ENCODE data around the gene EEPD1. TPM values are rescaled to one million over a fixed set of nuclear protein-coding genes. Genes with fewer than 3 reads are reported as not detected.
"Not testable (repeated sequence)": the region's sequence is repeated elsewhere in the genome, so short reads cannot be mapped to it uniquely, and the experiment has no call there.

EEPD1 gene
- total RNA-seq, 1 donor from 2014 or later: 9.6 TPM

DNA sequence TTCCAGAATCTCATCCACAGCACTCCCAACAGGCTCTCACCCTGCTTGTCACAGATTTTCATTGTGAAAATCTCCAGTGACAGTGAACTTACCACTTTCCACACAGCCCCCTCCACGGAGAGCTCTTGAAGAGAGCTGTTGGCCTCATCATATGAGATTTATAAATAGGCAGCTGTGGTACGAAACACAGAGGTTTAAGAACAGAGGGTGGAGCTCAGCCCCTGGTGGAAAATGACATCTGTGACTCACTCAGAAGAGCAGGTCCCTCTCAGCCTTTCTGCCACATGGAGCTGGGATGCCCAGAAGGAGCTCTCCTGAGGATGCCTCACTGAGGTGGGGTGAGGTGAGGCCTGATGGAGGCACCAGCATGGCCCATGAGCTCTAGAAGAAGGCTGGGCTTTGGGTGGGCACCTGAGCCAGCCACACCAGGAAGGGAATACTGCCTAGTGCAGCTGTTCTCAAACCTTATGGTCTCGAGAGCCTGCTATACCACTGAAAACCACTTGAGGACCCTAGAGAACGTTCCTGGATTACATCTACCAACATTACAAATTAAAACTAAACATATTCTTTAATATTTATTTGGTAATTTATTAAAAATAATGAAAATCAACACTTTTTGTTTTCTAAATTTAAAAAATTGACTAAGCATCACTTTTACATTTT, 25.8 kb upstream of the EEPD1 start:
- intact Hi-C loops (cut with micrococcal nuclease): no loop called here
- DNase-seq (no peak), ATAC-seq (peak; percentile 55)

DNA sequence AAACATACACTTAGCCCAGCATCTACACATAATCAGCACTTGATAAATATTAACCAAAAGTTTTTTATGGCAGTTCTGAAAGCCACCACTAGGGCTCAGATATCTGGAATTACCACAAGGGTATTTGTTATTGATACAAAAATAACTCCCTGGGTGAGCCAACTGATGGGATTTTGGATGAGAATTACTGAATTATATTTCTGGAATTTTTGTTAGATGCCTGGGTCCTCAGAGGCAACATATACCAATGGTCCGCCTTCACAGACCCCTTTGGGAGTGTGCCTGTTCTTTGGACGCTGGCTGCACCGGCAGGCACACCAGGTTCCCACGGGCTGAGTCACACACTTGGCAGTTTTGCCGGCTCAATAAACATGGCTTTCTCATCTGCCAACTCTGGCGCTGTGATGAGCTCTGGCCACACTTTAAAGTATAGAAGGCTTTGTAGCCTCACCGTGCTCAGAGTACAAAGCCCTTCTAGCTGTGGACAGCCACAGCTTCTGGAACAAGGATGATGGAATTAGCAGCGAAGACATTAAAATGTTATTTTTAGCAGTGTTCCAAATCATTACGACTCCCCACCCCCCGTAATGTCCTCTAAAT, 24.5 kb upstream of the EEPD1 start:
- intact Hi-C loops (cut with micrococcal nuclease): no loop called here
- DNase-seq: peak; percentile 83
- peak; percentile 87 for ATAC-seq

DNA sequence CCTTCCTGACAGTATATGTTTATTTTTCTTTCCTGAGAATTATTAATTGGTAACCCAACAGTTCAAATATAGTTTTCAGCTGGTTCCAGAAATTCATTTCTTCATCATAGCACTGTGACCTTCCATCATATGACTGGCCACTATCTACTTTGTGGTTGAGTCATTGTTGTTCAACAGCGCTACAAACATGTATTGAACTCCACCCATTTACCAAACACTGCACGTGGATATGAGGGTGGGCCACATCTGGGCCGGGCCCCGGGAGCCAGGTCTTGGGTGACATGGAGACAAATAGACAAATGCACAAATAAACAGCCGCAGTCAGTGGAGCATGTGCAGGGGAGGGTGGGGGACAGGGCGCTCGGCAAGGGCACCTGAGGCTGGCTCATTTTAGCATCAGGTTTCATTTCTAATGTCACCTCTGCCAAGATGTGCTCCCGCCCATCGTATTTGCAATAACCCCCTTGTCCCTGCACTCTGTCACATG, 24.0 kb upstream of the EEPD1 start:
- no peak for DNase-seq
- intact Hi-C loops (cut with micrococcal nuclease): no loop called here
- ATAC-seq: peak; percentile 43

DNA sequence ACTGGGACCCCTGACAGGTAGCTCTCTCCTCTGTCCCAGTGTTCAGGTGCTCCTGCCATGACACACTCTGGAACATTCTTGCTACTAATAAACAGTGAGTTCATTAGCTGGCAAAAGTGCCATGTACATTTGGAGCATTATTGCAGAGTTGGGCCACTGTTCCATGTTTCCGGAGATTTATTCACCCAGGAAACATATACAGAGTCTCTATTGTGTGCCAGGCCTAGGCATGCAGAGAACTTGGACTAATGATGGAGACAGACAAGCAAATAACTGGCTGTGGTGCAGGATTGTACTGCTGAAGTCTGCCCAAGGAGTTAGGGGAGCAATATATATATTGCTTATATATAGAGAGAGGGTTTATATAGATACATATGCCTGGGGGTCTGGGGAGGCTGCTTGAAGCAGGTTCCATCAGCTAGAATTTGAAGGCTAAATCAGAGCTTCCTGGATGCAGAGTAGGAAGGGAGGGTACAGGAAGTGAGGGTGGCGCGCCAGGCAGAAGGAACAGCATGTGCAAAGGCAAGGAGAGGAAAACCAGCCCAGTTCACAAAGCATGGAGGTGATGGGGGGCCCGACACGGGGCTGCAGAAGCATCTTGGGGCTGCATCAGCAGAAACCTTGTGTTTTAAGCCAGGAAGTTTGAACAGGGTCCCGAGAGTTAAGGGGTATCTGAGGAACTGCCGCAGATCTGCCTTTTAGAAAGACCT, 22.7 kb upstream of the EEPD1 start:
- no peak for ATAC-seq
- intact Hi-C loops (cut with micrococcal nuclease): no loop called here
- DNase-seq: no peak

DNA sequence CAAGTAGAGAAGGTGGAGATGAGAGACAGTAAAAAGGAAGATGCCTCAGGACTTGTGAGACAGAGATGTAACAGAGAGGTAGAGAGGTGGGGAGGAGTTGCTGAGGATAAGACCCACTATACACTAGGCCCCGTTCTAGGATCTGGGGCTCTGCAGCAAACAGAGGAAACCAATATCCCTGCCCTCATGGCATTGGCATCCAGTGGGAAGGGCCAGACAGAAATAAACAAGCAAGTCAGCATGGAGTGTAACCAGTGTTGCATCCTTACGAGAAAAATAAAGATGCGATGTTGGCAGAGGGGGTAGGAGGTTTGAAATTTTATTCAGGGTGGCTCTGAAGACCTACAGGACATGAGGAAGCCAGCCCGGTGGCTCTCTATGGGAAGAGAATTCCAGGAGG, 22.0 kb upstream of the EEPD1 start:
- DNase-seq: no peak
- intact Hi-C loops (cut with micrococcal nuclease): no loop called here
- peak; percentile 72 for ATAC-seq

DNA sequence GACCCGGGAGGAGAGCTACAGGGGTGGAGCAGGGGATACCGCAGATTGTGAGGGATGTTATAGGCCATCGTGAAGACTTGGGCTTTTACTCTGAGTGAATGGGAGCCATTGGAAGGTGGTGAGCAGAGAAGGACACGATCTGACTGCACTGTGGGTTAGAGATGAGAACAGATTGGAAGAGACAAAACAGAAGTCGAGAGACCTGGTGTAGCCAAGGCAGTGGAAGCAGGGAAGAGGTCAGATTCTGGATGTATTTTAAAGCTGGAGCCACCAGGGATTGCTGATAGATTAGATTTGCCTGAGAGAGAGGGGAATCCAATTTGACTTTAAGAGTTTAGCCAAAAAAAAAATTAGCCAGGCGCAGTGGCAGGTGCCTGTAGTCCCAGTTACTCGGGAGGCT, 21.6 kb upstream of the EEPD1 start:
- intact Hi-C loops (cut with micrococcal nuclease): no loop called here
- ATAC-seq: no peak
- no peak for DNase-seq

DNA sequence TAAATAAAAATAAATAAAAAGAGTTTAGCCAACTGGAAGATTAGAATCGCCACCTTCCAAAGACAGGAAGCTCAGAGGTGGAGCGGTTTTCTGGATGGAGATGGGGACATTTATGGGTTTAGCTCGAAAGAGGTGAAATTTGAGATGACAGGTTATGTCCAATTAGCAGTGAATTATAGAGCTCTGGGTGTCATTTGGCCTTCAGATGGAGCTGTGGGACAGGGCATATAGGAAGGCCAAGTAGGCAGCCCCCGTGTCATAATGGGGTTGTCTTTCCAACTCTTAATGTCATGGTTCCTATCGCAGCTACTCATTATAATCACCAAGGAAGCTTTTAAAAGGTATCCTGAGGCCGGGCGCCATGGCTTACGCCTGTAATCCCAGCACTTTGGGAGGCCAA, 21.0 kb upstream of the EEPD1 start:
- intact Hi-C loops (cut with micrococcal nuclease): no loop called here
- DNase-seq: no peak
- no peak for ATAC-seq

DNA sequence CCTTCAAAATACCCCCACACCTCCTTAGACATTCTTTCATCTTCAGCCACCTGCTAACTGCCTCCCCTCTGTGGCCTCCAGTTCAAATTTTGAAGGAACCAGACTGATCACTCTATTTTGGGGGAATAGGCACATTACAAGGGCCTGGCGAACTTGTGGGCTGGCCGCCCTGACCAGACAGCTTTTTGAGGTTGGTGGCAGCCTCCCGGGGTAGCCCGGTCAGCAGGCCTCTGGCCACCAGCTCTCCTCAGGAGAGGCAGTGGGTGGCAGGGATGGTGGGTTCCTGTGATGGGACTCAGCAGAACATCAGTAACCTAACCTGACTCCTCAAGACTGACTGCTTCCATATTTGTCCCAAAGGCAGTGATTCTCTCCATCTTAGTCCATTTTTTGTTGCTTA, 17.4 kb upstream of the EEPD1 start:
- no peak for ATAC-seq
- DNase-seq: no peak
- intact Hi-C loops (cut with micrococcal nuclease): no loop called here

DNA sequence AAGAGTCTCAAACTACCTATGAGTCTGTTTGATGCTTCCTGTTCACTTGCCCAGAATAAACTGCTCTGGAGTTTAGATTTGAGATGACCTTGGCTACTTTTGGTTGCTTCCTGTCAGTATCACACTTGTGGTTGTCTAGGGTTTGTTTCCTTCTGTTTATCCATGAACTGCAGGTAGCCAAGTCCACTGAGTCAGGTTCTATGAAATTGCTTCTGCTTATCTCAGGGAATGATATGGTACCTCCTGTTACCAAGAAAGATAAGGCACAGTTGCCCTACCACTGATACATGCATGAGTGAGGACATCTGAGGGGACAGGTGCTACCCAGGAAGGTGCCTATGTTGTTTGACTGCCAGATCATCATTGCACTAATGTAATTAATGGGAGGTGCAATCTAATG, 15.8 kb upstream of the EEPD1 start:
- ATAC-seq: peak; percentile 67
- intact Hi-C loops (cut with micrococcal nuclease): no loop called here
- DNase-seq: no peak

DNA sequence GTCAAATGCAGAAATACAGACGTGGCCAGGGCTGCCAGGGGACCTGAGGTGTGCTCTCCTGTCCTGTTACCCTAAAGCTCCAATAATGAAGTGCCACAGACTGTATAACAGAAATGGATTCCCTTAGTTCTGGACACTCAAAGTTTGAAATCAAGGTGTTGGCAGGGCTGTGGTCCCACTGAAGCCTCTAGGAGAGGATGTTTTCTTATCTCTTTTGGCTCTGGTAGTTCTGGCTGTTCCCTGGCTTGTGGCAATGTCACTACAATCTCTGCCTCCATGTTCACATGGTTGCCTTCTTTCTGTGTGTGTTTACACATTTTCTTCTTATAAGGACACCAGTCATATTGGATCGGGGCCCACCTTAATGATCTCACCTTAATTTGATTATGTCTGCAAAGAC, 15.3 kb upstream of the EEPD1 start:
- ATAC-seq (peak; percentile 76), DNase-seq (no peak)
- intact Hi-C loops (cut with micrococcal nuclease): no loop called here

DNA sequence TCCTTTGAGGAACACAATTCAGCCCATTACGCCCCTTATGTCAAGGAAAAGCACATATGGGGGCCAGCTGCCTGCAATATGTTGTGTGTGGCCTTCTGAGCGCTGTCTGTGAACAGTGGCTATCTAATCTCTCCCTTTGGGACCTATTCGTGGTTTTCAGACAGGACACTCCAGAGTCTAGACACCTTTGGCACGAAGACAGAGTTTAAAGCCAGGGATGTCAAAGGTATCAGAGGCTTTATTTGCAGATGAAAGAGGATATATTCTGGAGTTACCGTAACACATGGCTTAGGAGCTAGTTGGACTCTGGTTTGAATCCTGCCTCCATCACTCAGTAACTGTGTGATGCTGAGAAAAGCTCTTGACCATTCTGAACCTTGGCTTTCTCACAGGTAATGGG, 14.8 kb upstream of the EEPD1 start:
- ATAC-seq: no peak
- DNase-seq: no peak
- intact Hi-C loops (cut with micrococcal nuclease): no loop called here

DNA sequence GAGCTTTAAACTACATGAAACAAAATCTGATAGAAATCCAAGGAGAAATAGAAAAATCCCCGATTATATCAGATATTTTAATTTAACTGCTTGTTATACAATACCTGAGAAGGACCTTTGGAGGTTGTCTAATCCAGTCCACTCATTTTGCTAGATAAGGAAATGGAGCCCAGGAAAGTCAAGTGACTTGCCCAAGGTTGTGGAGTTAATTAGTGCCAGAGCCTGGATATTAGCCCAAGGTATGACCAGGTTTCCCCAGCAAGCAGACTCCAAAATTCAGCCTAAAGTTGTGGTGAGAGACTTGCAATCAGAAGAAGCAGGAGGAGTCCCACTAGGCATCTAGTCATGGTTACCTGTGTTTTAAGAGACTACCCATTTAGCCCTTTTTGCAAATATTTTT, 11.7 kb upstream of the EEPD1 start:
- DNase-seq: no peak
- ATAC-seq: no peak
- intact Hi-C loops (cut with micrococcal nuclease): no loop called here

DNA sequence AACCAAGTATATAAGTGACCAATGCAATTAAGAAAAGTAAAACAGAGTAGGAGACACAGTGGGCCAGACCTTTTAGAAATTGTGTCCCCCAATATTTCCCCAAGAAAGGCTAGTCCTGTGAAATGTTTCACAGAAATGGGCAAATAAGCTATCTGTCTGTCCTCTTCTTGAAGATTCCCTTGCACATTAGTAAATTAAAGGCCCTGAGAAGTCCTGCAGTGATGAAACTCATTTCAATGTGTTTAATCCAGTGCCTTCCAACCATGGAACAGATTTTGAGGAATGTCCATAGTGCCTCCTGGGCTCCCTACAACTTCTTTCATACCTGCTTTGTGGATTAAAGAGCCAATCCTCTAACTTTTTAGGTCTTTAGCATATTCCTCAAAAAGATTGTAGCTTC, 11.2 kb upstream of the EEPD1 start:
- ATAC-seq (no peak), DNase-seq (no peak)
- intact Hi-C loops (cut with micrococcal nuclease): no loop called here

DNA sequence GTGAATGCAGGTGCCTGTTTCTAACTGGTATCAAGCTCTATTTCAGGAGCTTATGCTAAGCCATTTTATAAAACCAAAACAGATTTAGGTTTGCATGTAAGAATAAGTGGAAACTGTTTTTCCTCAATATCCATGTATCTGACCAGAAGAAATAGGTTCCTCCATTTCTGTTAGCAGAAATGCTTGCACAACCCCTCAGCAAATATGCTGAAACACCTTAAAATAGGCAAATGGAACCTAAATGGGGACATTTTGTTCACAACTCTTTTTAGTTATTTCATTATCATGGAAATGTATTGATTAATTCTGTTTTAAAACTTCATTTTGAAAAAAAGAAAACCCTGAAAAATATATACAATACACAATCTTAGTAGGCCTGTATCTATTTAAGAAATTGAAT, 8.9 kb upstream of the EEPD1 start:
- ATAC-seq: no peak
- DNase-seq: no peak
- intact Hi-C loops (cut with micrococcal nuclease): no loop called here

DNA sequence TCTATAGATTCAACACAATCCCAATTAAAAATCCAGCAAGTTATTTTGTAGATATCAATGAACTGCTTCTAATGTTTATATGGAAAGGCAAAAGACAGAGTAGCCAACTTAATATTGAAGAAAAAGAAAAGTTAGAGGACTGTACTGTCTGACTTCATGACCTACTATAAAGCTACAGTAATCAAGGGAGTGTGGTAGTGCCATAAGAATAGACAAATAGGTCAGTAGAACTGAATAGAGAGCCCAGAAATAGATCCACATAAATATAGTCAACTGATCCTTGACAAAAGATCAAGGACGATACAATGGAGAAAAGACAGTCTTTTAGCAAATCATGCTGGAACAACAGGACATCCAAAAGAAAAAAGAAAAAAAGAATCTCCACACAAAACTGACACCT, 7.4 kb upstream of the EEPD1 start:
- intact Hi-C loops (cut with micrococcal nuclease): no loop called here
- ATAC-seq (no peak), DNase-seq (no peak)

DNA sequence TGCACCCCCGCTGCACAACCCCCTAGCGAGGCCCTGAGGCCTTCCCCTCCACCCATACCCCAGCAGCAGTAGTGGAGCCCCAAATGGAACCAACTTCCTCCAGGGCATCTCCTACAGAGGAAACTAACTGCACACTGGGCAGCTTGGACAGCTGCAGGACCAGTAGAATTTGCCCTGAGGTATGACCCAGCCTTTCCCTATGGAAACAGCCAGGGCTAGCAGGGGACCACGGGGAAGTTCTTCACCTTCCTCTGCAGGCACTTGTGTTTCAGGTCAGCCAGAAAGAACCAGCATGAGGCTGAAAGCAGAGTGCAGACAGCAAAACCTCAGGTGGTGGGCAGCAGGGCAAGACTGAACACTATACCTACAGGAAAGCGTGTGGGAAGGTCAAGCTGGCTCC, 5.7 kb upstream of the EEPD1 start:
- ATAC-seq (no peak), DNase-seq (no peak)
- intact Hi-C loops (cut with micrococcal nuclease): no loop called here

DNA sequence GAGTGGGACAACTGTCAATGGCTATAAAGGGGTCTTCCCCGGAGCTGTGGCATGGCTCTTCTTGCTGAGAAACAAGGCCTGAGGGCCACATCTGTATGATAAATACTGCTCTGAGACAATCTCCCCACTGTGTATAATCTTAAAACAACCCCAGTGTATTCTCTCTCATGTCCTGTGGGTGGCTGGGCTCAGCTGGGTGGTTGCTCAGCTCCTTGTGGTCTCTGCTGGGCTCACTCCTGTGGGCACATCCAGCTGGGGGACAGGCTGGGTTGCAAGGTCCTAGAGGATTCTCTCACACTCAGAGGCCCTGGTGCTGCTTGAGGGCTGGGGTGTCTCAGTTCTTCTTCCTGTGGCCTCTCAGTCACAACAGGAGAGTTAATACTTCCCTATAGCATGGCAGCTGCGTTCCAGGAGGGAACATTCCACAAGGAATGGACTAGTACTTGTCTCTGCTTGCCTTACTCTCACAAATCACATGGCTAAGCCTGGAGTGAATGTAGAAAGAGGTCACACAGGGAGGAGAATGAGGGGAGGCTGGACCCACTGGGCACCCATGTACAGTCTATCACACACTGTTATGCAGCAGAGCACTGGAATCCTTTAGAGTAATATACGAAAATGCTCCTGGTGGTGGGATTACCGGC, 4.5 kb upstream of the EEPD1 start:
- no peak for DNase-seq
- ATAC-seq: no peak
- intact Hi-C loops (cut with micrococcal nuclease): no loop called here

DNA sequence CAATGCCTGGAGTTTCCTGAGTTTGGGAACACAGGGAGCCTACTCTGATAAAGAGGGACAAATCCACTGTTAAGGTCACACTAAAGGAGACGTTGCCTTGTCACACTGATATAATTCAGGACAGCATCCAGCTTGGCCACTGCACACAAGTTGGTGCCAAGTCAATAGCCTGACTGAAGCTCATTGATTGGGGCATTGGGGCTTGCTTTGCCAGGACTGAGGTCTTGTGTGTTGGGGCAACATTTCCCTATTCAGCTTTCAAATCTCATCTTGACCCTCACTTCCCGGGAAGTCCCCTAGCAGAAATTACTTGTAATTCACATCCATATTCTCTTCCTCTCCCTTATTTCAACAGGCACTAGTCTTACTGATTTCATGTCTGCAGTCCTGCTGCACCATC, 3.8 kb upstream of the EEPD1 start:
- ATAC-seq; DNase-seq; intact Hi-C loops (cut with micrococcal nuclease): not testable (repeated sequence)

DNA sequence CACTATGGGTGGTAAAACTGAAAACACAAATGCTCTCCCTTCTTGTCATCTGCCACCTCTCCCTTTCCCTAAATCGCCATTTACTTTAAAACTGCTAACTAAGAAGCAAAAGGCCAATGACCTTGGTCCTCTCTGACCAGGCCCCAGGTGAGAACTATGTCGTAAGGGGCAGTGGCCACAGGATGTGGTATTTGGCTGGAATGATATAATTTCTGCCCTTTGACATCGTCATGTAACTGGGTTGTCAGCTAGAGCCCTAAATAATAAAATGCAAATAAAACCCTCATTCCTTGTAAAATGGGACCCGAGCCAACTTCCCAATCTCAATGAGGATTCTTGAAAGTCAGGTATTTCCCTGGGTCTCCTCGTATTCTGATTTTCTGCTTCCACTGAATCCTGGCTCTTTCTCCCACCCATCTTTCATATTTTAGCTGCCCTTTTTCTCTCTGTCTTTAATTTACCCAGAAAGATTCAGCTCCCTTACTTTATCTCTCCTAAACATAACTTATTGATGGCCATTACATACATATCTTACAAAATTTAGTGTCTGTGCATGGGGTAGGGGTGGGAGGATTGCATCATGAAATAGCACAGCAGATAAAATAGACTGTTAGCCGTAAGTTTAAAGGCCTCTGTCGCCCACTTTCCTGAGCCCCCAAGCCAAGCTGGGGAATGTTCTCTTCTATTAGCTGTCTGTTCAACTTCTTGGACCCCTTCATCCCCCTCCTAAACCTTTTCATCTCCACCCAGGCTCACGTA, 3.2 kb upstream of the EEPD1 start:
- intact Hi-C loops (cut with micrococcal nuclease): loop anchor here (10.0 kb wide), 1 partner anchor 145 kb away; no protein-coding TSS in a partner anchor
- DNase-seq (no peak), ATAC-seq (no peak)

All from left ventricle myocardium superior (tissue), 1 donor.